HG03565 (cell line): ENCODE data around the gene FERMT2.

Experiments
- ATAC-seq: cut with Tn5 transposase; IDR thresholded peaks from one replicate; pipeline ENCODE4 v1.9.1; 2021; ENCODE audit warnings: mild to moderate bottlenecking, moderate library complexity; ENCODE audit not compliant: unreplicated experiment

The FERMT2 gene

DNA sequence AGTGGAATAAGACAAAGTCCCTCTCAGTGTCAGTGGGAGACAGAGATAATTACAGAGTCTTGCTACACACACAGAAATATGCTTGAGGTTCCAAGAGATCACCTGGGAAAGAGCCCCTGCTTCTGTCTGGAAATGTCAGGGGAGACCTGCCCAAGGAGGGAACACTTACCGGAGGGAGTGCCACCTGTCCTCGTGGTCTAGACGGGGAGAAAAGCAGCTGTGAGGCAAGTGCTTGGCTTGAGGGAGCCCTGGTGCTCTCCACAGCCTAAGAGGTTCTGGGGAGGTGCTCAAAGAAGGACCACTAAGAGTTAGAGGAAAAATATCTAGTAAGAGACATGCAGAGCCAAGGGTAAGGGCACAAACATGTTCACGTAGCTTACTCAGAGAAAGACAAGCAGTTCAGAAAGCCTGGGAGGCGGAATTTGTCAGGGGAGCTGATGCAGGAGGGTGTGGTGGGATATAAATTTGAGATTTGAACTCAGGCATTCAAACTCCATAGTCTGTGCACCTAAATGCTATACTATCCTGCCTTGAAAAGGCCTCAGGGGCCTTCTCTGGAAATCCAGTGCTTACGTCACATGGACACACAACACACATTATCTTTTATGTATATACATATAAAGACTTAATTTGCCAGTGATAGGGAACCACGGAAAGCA is 121.2 kb downstream of the FERMT2 start:
- no peak for ATAC-seq

DNA sequence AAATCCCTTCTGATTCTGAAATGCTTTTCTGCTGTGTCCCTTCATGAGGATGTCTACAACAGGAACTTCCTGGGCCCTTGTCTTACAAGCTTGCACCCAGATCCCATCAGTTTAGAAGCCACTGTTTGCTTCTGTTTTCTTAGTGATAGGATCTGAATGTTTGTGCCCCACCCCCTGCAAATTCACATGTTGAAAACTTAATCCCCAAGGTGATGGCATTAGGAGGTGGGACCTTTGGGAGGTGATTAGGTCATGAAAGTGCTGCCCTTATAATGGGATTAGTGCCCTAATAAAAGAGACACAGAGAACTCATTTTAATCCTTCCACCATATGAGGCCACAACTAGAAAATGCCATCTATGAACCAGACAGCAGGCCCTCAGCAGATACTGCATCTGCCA is 123.4 kb downstream of the FERMT2 start:
- no peak for ATAC-seq

DNA sequence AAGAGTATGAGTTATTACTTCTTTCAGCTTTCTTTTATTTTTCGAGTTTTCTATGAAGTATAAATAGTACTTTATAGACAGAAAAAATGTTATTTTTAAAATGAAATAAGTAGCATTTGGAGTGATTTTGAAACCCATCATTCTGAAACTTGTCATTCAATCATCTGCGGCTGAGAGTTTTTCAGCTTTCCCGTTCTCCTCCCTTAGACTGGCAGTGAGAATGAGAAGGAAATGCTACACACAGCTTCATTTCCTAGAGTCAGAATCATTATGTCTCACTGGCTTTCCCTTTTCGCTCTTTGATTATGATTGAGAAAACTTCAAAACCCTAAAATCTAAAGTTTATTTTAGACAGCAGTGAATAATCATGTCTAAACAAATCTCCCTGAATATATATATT is 125.8 kb downstream of the FERMT2 start:
- no peak for ATAC-seq

DNA sequence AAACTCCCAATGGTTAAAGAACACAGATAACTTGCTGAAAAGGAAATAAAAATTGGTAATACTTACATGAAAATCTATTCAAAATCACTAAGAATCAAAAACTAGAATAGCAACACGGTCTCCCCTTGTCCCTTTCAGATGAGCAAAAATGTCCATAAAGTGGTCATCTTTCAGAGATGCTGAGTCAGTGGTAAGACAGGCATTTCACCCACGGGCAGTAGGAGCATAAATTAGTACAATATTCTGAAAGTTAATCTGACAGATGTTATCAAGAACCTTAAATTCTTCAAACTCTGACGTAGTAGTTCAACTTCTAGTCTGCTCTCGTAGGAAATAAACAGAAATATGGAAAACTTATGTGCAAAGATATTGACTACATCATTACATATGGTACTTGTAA is 126.4 kb downstream of the FERMT2 start:
- ATAC-seq, result no peak

DNA sequence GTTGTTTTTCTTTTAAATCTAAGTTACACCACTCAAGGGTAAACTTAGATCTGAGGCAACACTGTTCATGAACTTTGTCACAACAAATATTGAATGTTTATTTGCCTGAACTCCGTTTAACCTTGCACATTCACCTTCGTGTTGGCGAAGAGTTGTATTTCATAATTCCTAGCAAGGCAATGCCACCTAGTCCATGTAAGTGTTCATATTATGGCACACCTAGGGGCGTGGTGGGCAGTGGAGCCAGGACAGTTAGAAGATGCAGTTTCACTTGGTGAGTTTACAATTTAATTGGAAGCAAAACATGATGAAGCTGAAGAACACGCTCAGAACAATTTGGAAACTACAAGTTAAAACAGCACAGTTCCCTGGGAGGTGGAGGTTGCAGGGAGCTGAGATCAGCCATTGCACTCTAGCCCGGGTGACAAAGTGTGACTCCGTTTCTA is 129.0 kb downstream of the FERMT2 start:
- ATAC-seq, result no peak

DNA sequence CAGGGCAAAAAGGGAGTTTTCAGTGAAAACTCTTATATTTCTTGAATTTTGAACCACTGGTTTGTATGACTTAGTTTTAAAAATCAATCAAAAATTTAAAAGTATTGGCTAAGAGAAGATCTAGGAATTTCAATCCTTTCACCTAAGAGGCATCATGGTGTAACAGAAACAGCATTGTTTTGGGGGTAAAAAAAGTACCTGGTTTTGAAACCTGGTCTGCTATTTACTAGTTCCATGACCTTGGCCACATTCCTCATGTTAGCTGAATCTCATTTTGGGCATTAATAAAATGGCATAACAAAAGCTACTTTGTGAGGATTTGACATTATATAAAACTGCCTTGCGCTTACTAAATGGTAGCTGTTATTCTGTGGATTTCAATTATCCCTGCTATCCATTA is 142.7 kb downstream of the FERMT2 start:
- no peak for ATAC-seq
